Panc1 (cell line): Measurements from ENCODE around the gene HCN2.

Experiments
- POLR2AphosphoS5 ChIP-seq: IDR thresholded peaks from 2 replicates; pipeline ENCODE4 v1.6.1; 2012; ENCODE audit warnings: mild to moderate bottlenecking, low read depth, low read length, moderate library complexity
- REST ChIP-seq, 2 experiments: IDR thresholded peaks; 2 replicates each; pipeline ENCODE4 v1.6.1; 2011 to 2012; ENCODE audit warnings: low read depth in 2 of 2, control low read depth in 1 of 2, low read length in 1 of 2, mild to moderate bottlenecking in 1 of 2, moderate library complexity in 1 of 2; ENCODE audit not compliant: insufficient read depth in 1 of 2
- SIN3A ChIP-seq: IDR thresholded peaks from 2 replicates; pipeline ENCODE4 v1.6.1; 2012; ENCODE audit warnings: low read depth, mild to moderate bottlenecking, low read length, moderate library complexity, borderline replicate concordance; ENCODE audit not compliant: insufficient read depth
- TCF7L2 ChIP-seq: IDR thresholded peaks from 2 replicates; pipeline ENCODE4 v1.6.1; 2011; ENCODE audit warnings: mild to moderate bottlenecking, low read depth, low read length, inconsistent platforms
- TF ChIP-seq, protein P1 (sequence below): fragments of 450-650 bp; IDR thresholded peaks from 2 replicates; pipeline ENCODE4 v1.5.1; 2017; ENCODE audit warnings: mild to moderate bottlenecking

- TF ChIP-seq, protein P1, sequence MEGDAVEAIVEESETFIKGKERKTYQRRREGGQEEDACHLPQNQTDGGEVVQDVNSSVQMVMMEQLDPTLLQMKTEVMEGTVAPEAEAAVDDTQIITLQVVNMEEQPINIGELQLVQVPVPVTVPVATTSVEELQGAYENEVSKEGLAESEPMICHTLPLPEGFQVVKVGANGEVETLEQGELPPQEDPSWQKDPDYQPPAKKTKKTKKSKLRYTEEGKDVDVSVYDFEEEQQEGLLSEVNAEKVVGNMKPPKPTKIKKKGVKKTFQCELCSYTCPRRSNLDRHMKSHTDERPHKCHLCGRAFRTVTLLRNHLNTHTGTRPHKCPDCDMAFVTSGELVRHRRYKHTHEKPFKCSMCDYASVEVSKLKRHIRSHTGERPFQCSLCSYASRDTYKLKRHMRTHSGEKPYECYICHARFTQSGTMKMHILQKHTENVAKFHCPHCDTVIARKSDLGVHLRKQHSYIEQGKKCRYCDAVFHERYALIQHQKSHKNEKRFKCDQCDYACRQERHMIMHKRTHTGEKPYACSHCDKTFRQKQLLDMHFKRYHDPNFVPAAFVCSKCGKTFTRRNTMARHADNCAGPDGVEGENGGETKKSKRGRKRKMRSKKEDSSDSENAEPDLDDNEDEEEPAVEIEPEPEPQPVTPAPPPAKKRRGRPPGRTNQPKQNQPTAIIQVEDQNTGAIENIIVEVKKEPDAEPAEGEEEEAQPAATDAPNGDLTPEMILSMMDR: no peak
- no peak for TF ChIP-seq POLR2AphosphoS5
- peak; percentile 45; the same call in 1 of the 2 replicates for TF ChIP-seq TCF7L2
- TF ChIP-seq SIN3A: no peak
- no peak for TF ChIP-seq REST (IDR thresholded peaks at IDR 0.05; ENCODE audit: insufficient read depth in 1 of 2, low read depth in 2 of 2, low read length in 1 of 2)
Observed at GRCh38 chr19:570937-571565, 18.6 kb upstream of the HCN2 start.
